HepG2 (cell line): Measurements from ENCODE around the gene SIK3. TPM values are rescaled to one million over a fixed set of nuclear protein-coding genes. Genes with fewer than 3 reads are reported as not detected.

Source experiments
- ATAC-seq: fragments of 200-7000 bp; cut with Tn5 transposase; 3 replicates; pipeline ENCODE4 v1.9.1; 2020; ENCODE audit warnings: mild to moderate bottlenecking, moderate library complexity
- BruUV-seq: library from RNA; stranded (reverse); fragments of 400-500 nt; replicated peaks from 2 replicates; lab custom pipeline; 2021; lab: Mats Ljungman, UMichigan
- CTCF ChIA-PET: fragments of 300-600 bp; formaldehyde crosslinking; extraction: SDS; loops from one replicate; lab custom pipeline; 2021; ENCODE audit warnings: low total read pairs, inconsistent platforms, low intra/inter-chr PET ratio; lab: Yijun Ruan, JAX
- POLR2A ChIA-PET: fragments of 350-600 bp; sonication (Branson Sonifier 250); formaldehyde crosslinking; loops from one replicate; lab custom pipeline; 2020; ENCODE audit warnings: antibody characterized with exemption, inconsistent platforms; lab: Yijun Ruan, JAX
- DNase-seq: peaks from one replicate; pipeline ENCODE4 v3.0.0-alpha.2; 2015; ENCODE audit warnings: low spot score
- FAIRE-seq: peaks from 3 replicates; lab custom pipeline; 2011; peaks lifted over from hg19 to GRCh38; lab: Jason Lieb, UNC
- H2AFZ ChIP-seq: one replicate; pipeline ENCODE4 v1.6.1; 2011; ENCODE audit warnings: low read length, inconsistent platforms
- H3K27ac ChIP-seq: fragments of 300-600 bp; 3 replicates; pipeline ENCODE4 v1.8.0; 2011; ENCODE audit warnings: mixed run types, mild to moderate bottlenecking, mixed read lengths, low read length, inconsistent platforms; ENCODE audit not compliant: insufficient read depth; ENCODE audit errors: extremely low read length
- H3K27me3 ChIP-seq, 2 experiments: fragments of 200-600 bp in 1 of 2; 2 replicates in 1 of 2; 3 replicates in 1 of 2; pipeline versions ENCODE4 v1.6.0 to v1.8.0; 2011; ENCODE audit warnings: low read length in 2 of 2, mild to moderate bottlenecking in 2 of 2, moderate library complexity in 2 of 2, inconsistent platforms in 1 of 2; ENCODE audit not compliant: insufficient read depth in 2 of 2, control insufficient read depth in 1 of 2
- H3K36me3 ChIP-seq, 2 experiments: fragments of 200-600 bp in 1 of 2; replicated peaks in 1 of 2; 2 replicates in 1 of 2; 3 replicates in 1 of 2; pipeline versions ENCODE4 v1.5.1 to v1.8.0; 2011; ENCODE audit warnings: low read length in 2 of 2, inconsistent platforms in 1 of 2; ENCODE audit not compliant: insufficient read depth in 2 of 2, control insufficient read depth in 1 of 2
- H3K4me1 ChIP-seq: 2 replicates; pipeline ENCODE4 v1.5.1; 2012; ENCODE audit warnings: low read length, inconsistent platforms; ENCODE audit not compliant: insufficient read depth
- H3K4me2 ChIP-seq: 2 replicates; pipeline ENCODE4 v1.6.0; 2011; ENCODE audit warnings: low read depth, low read length, inconsistent platforms
- H3K4me3 ChIP-seq, 3 experiments: fragments of 200-600 bp in 1 of 3; sonication (generic), shearing (Covaris generic) in 1 of 3; replicated peaks in 1 of 3; 2 replicates each; pipeline ENCODE4 v1.5.1; 2011 to 2016; ENCODE audit warnings: low read length in 3 of 3, inconsistent platforms in 2 of 3, low read depth in 2 of 3, mild to moderate bottlenecking in 2 of 3, control low read depth in 1 of 3, mixed read lengths in 1 of 3; ENCODE audit not compliant: insufficient read depth in 1 of 3
- H3K79me2 ChIP-seq: one replicate; pipeline ENCODE4 v1.6.1; 2011; ENCODE audit warnings: low read length, inconsistent platforms; ENCODE audit not compliant: insufficient read depth
- H3K9ac ChIP-seq: 2 replicates; pipeline ENCODE4 v1.6.0; 2011; ENCODE audit warnings: mild to moderate bottlenecking, low read depth, low read length, inconsistent platforms; ENCODE audit not compliant: insufficient read depth
- H3K9me3 ChIP-seq: 2 replicates; pipeline ENCODE4 v1.5.1; 2012; ENCODE audit warnings: mild to moderate bottlenecking, low read length
- H4K20me1 ChIP-seq: 2 replicates; pipeline ENCODE4 v1.6.0; 2011; ENCODE audit warnings: inconsistent platforms, mild to moderate bottlenecking, low read length, moderate library complexity; ENCODE audit not compliant: insufficient read depth
- FOXC1 ChIP-seq: sonication (generic); formaldehyde crosslinking; IDR thresholded peaks from 2 replicates; pipeline ENCODE4 v1.8.0; 2022; ENCODE audit warnings: mild to moderate bottlenecking, missing genetic modification reagents, borderline replicate concordance
- KDM1A ChIP-seq: IDR thresholded peaks from 2 replicates; pipeline ENCODE4 v1.6.1; 2016; ENCODE audit warnings: missing compliant biosample characterization
- MED13 ChIP-seq: sonication (generic); formaldehyde crosslinking; IDR thresholded peaks from 2 replicates; pipeline ENCODE4 v1.5.0; 2020; ENCODE audit warnings: missing genetic modification reagents
- XRCC5 ChIP-seq: fragments of 200-400 bp; formaldehyde crosslinking; optimal IDR thresholded peaks from 2 replicates; pipeline ENCODE3; 2017; ENCODE audit warnings: mild to moderate bottlenecking, low read length
- YY1 ChIP-seq: IDR thresholded peaks from 2 replicates; pipeline ENCODE4 v1.6.1; 2011; ENCODE audit warnings: low read length, low read depth, moderate library complexity, mild to moderate bottlenecking; ENCODE audit not compliant: insufficient read depth, insufficient replicate concordance
- ZNF563 ChIP-seq: sonication (generic); formaldehyde crosslinking; IDR thresholded peaks from 2 replicates; pipeline ENCODE4 v1.8.0; 2022; ENCODE audit warnings: mild to moderate bottlenecking, moderate library complexity, missing genetic modification reagents
- WGBS: methylation state at CpG from one replicate; pipeline ENCODE4 v1.1.6; 2017; ENCODE audit warnings: low lambda C conversion rate; 5-methylcytosine and 5-hydroxymethylcytosine counted together
- in situ Hi-C: cut with HindIII; loops from 2 replicates; pipeline ENCODE4 v1.10.0; 2017; ENCODE audit warnings: low pct_unique_long_range_greater_than_20kb; ENCODE audit not compliant: extremely low pct_ligation_motif_present
- intact Hi-C: fragments of 100-400 bp; cut with micrococcal nuclease; formaldehyde crosslinking; loops from one replicate; pipeline ENCODE4 v1.10.0; 2022; ENCODE audit not compliant: unreplicated experiment
- polyA plus RNA-seq, 8 experiments: library from polyadenylated mRNA; depleted of rRNA in 3 of 8; stranded (reverse) in 7 of 8; unstranded in 1 of 8; fragments of >200 nt; fragmentation: Illumina TruSeq in 4 of 8; extraction: Trizol in 4 of 8; gene quantifications; 2 replicates each; pipeline versions ENCODE4 v1.2.1 to v1.2.3, GENCODE V29; 2011 to 2016; ENCODE audit warnings: low read depth in 4 of 8, missing spikeins in 1 of 8, mixed read lengths in 1 of 8; ENCODE audit not compliant: insufficient read depth in 1 of 8
- total RNA-seq, 5 experiments: library from RNA; depleted of rRNA; stranded (reverse); fragments of >200 nt; fragmentation: Illumina TruSeq; extraction: Trizol; gene quantifications; 2 replicates each; pipeline ENCODE4 v1.2.3, GENCODE V29; 2016; ENCODE audit warnings: low read depth in 1 of 5
- TF ChIP-seq, protein P1 (sequence below): IDR thresholded peaks from 2 replicates; pipeline ENCODE4 v1.4.0; 2020; ENCODE audit warnings: mild to moderate bottlenecking, missing genetic modification reagents
- TF ChIP-seq, protein P2 (sequence below): sonication (generic); formaldehyde crosslinking; conservative IDR thresholded peaks from 2 replicates; pipeline ENCODE4 v1.8.0; 2022; ENCODE audit warnings: missing genetic modification reagents
- TF ChIP-seq, protein P3 (sequence below): sonication (generic); formaldehyde crosslinking; IDR thresholded peaks from 2 replicates; pipeline ENCODE4 v1.5.0; 2020; ENCODE audit warnings: missing genetic modification reagents, mild to moderate bottlenecking, borderline replicate concordance

Gene SIK3
- total and polyA plus RNA-seq, 2 of the 13 experiments (the other 11 are each of a cell fraction or from before 2014, with no cell fraction given), result 5.7 to 9.8 TPM

GRCh38 chr11:117019871-117020270 is 78.4 kb downstream of the SIK3 start (continued):
- TF ChIP-seq, protein P1, sequence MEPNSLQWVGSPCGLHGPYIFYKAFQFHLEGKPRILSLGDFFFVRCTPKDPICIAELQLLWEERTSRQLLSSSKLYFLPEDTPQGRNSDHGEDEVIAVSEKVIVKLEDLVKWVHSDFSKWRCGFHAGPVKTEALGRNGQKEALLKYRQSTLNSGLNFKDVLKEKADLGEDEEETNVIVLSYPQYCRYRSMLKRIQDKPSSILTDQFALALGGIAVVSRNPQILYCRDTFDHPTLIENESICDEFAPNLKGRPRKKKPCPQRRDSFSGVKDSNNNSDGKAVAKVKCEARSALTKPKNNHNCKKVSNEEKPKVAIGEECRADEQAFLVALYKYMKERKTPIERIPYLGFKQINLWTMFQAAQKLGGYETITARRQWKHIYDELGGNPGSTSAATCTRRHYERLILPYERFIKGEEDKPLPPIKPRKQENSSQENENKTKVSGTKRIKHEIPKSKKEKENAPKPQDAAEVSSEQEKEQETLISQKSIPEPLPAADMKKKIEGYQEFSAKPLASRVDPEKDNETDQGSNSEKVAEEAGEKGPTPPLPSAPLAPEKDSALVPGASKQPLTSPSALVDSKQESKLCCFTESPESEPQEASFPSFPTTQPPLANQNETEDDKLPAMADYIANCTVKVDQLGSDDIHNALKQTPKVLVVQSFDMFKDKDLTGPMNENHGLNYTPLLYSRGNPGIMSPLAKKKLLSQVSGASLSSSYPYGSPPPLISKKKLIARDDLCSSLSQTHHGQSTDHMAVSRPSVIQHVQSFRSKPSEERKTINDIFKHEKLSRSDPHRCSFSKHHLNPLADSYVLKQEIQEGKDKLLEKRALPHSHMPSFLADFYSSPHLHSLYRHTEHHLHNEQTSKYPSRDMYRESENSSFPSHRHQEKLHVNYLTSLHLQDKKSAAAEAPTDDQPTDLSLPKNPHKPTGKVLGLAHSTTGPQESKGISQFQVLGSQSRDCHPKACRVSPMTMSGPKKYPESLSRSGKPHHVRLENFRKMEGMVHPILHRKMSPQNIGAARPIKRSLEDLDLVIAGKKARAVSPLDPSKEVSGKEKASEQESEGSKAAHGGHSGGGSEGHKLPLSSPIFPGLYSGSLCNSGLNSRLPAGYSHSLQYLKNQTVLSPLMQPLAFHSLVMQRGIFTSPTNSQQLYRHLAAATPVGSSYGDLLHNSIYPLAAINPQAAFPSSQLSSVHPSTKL (CRISPR knock-in tag), result 0 out of 2 replicates have a peak, but pooled peaks have one; percentile 23

GRCh38 chr11:117017456-117017855 is 80.8 kb downstream of the SIK3 start:
- Histone ChIP-seq H4K20me1 (peaks cover 24% of the 10 kb centered on the region), H3K27ac (no peak overlapping the region), H3K4me2 (no peak overlapping the region), H3K79me2 (peaks cover 19% of the 10 kb centered on the region), H3K27me3 (no peaks in the 10 kb centered on the region), H3K4me1 (peaks cover 36% of the 10 kb centered on the region), H2AFZ (no peak overlapping the region), H3K9me3 (no peaks in the 10 kb centered on the region), H3K9ac (no peak overlapping the region), H3K4me3 (no peak overlapping the region), H3K36me3 (peaks cover 0 to 1% of the 10 kb centered on the region in 2 experiments; a peak in 1 of 5 replicates)
- ATAC-seq (no peak), DNase-seq (no peak), FAIRE-seq (no peak)
- ChIA-PET POLR2A (no interaction called here), CTCF (no interaction called here)
- 97% methylated on average over 1 of the region's 1 CpG for WGBS
- BruUV-seq, result no TSS peak
- intact Hi-C loops, result no loop called here
- no peak for TF ChIP-seq MED13 (CRISPR knock-in tag)
- TF ChIP-seq FOXC1, result no peak
- no peak for TF ChIP-seq YY1
- TF ChIP-seq, protein P2, sequence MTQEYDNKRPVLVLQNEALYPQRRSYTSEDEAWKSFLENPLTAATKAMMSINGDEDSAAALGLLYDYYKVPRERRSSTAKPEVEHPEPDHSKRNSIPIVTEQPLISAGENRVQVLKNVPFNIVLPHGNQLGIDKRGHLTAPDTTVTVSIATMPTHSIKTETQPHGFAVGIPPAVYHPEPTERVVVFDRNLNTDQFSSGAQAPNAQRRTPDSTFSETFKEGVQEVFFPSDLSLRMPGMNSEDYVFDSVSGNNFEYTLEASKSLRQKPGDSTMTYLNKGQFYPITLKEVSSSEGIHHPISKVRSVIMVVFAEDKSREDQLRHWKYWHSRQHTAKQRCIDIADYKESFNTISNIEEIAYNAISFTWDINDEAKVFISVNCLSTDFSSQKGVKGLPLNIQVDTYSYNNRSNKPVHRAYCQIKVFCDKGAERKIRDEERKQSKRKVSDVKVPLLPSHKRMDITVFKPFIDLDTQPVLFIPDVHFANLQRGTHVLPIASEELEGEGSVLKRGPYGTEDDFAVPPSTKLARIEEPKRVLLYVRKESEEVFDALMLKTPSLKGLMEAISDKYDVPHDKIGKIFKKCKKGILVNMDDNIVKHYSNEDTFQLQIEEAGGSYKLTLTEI, result no peak
- TF ChIP-seq XRCC5, result no peak
- TF ChIP-seq ZNF563 (CRISPR knock-in tag), result no peak
- TF ChIP-seq, protein P3, sequence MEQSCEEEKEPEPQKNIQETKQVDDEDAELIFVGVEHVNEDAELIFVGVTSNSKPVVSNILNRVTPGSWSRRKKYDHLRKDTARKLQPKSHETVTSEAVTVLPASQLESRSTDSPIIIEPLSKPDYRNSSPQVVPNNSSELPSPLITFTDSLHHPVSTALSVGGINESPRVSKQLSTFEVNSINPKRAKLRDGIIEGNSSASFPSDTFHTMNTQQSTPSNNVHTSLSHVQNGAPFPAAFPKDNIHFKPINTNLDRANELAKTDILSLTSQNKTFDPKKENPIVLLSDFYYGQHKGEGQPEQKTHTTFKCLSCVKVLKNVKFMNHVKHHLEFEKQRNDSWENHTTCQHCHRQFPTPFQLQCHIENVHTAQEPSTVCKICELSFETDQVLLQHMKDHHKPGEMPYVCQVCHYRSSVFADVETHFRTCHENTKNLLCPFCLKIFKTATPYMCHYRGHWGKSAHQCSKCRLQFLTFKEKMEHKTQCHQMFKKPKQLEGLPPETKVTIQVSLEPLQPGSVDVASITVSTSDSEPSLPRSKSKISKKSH (CRISPR knock-in tag), result no peak
- no peak for TF ChIP-seq KDM1A (CRISPR knock-in tag)
- in situ Hi-C loops, result no loop called here
